HUES64 (cell line): ENCODE data around the gene KDM4B.
A peak's percentile ranks its signal among the peaks of the same experiment; 100 is the strongest.
"Not testable (repeated sequence)": the region's sequence is repeated elsewhere in the genome, so short reads cannot be mapped to it uniquely, and the experiment has no call there.

Source experiments
- H3K27ac ChIP-seq: 2 replicates; pipeline ENCODE4 v1.7.0; 2013; ENCODE audit warnings: low read depth, low read length, inconsistent platforms
- H3K27me3 ChIP-seq: 2 replicates; pipeline ENCODE4 v1.6.1; 2013; ENCODE audit warnings: mild to moderate bottlenecking, low read length; ENCODE audit not compliant: insufficient read depth
- H3K36me3 ChIP-seq: 2 replicates; pipeline ENCODE4 v1.6.1; 2013; ENCODE audit warnings: mild to moderate bottlenecking, low read length; ENCODE audit not compliant: insufficient read depth
- H3K4me1 ChIP-seq: 2 replicates; pipeline ENCODE4 v1.6.1; 2013; ENCODE audit warnings: mild to moderate bottlenecking, low read length, moderate library complexity; ENCODE audit not compliant: insufficient read depth
- H3K4me3 ChIP-seq: 2 replicates; pipeline ENCODE4 v1.5.1; 2013; ENCODE audit warnings: mild to moderate bottlenecking, low read length, moderate library complexity
- H3K9ac ChIP-seq: 2 replicates; pipeline ENCODE4 v1.6.1; 2013; ENCODE audit warnings: mild to moderate bottlenecking, low read depth, low read length
- H3K9me3 ChIP-seq: 2 replicates; pipeline ENCODE4 v1.6.1; 2013; ENCODE audit warnings: low read depth, low read length; ENCODE audit not compliant: insufficient read depth
- WGBS: fragments of 150-250, 120-280 bp; methylation state at CpG from one replicate; pipeline ENCODE4 v1.1.7; 2013; ENCODE audit warnings: missing lambda C conversion rate; 5-methylcytosine and 5-hydroxymethylcytosine counted together

KDM4B gene

GRCh38 chr19:4941638-4942169, 27.2 kb upstream of the KDM4B start:
- WGBS, result 96% methylated on average over 35 of the region's 35 CpGs
- peaks cover 70% of the 10 kb centered on the region for H3K36me3 ChIP-seq

GRCh38 chr19:4950650-4951049, 18.3 kb upstream of the KDM4B start:
- H3K9me3 ChIP-seq, H3K27me3 ChIP-seq, H3K27ac ChIP-seq, H3K4me3 ChIP-seq, H3K4me1 ChIP-seq, H3K9ac ChIP-seq: not testable (repeated sequence)
- 92% methylated on average over 23 of the region's 23 CpGs for WGBS
- H3K36me3 ChIP-seq, result peaks cover 87% of the 10 kb centered on the region

More at GRCh38 chr19:4941638-4942169, 27.2 kb upstream of the KDM4B start:
- not testable (repeated sequence) for H3K27me3 ChIP-seq, H3K4me3 ChIP-seq, H3K27ac ChIP-seq, H3K9ac ChIP-seq, H3K9me3 ChIP-seq, H3K4me1 ChIP-seq

DNA sequence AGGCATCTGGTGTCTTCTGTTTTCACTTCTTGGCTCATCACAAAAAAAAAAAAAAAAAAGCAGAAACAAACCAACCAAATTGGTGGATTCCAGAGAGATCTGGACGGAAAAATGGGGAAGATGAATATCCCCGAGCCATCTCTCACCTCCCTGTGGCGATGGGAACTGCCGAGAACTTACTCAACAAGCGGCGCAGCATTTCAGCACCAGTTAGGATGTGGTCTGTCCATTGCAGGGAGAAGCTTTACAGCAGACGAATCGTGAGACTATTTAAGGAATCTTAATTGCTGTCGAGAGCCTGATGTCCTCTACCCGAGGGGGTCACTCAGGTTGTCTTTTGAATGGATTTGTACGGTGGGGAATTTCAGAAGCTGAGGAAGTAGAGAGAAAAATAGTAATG, 17.3 kb upstream of the KDM4B start:
- Histone ChIP-seq H3K36me3 (peaks cover 87% of the 10 kb centered on the region), H3K27me3 (no peaks in the 10 kb centered on the region), H3K4me3 (no peak overlapping the region), H3K9ac (no peak overlapping the region), H3K9me3 (no peaks in the 10 kb centered on the region), H3K27ac (no peak overlapping the region), H3K4me1 (no peaks in the 10 kb centered on the region)
- 94% methylated on average over 11 of the region's 11 CpGs for WGBS

GRCh38 chr19:4952945-4953344, 16.0 kb upstream of the KDM4B start:
- no peak overlapping the region for H3K4me3 ChIP-seq
- no peak overlapping the region for H3K27ac ChIP-seq
- no peak overlapping the region for H3K9ac ChIP-seq
- H3K9me3 ChIP-seq, result no peaks in the 10 kb centered on the region
- H3K27me3 ChIP-seq, result no peaks in the 10 kb centered on the region
- peaks cover 84% of the 10 kb centered on the region for H3K36me3 ChIP-seq
- 96% methylated on average over 18 of the region's 18 CpGs for WGBS
- H3K4me1 ChIP-seq, result no peaks in the 10 kb centered on the region

- H3K4me3 ChIP-seq, H3K9ac ChIP-seq, H3K27me3 ChIP-seq, H3K4me1 ChIP-seq, H3K27ac ChIP-seq, H3K9me3 ChIP-seq: not testable (repeated sequence)
- 93% methylated on average over 45 of the region's 46 CpGs for WGBS
- peaks cover 81% of the 10 kb centered on the region for H3K36me3 ChIP-seq
Observed at GRCh38 chr19:4954320-4955149, 14.4 kb upstream of the KDM4B start.

- H3K27ac ChIP-seq, result no peak overlapping the region
- H3K9ac ChIP-seq, result no peak overlapping the region
- no peaks in the 10 kb centered on the region for H3K27me3 ChIP-seq
- H3K4me3 ChIP-seq, result no peak overlapping the region
- 96% methylated on average over 10 of the region's 10 CpGs for WGBS
- no peaks in the 10 kb centered on the region for H3K4me1 ChIP-seq
- peaks cover 80% of the 10 kb centered on the region for H3K36me3 ChIP-seq
- H3K9me3 ChIP-seq, result no peaks in the 10 kb centered on the region
Observed at GRCh38 chr19:4955274-4955673, 13.6 kb upstream of the KDM4B start.

DNA sequence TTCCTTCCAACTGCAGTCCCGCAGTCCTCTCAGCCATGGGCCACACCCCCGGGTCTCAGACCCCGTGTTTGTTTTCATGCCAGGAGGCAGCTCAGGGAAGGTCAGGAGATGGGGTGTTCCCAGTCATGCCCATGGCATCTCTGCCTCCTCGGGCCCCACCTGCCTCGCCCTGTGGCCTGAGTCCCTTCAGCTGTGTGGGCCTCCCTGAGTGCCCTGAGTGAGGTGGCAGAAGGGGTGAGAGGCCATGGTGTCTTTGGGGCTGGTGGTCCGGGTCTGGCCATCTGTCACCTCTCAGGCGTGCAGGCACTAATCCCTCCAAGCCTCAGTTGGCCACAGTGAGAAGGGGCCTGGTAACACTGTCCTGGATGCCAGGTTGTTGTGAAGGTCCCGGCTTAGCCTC, 10.9 kb upstream of the KDM4B start:
- H3K27ac ChIP-seq, result no peak overlapping the region
- 95% methylated on average over 8 of the region's 8 CpGs for WGBS
- H3K4me3 ChIP-seq, result no peak overlapping the region
- no peaks in the 10 kb centered on the region for H3K27me3 ChIP-seq
- H3K4me1 ChIP-seq, result no peaks in the 10 kb centered on the region
- no peaks in the 10 kb centered on the region for H3K9me3 ChIP-seq
- peaks cover 74% of the 10 kb centered on the region for H3K36me3 ChIP-seq
- no peak overlapping the region for H3K9ac ChIP-seq

GRCh38 chr19:4962085-4962619, 6.8 kb upstream of the KDM4B start:
- Histone ChIP-seq H3K4me3 (no peak overlapping the region), H3K36me3 (peaks cover 39% of the 10 kb centered on the region), H3K9ac (no peak overlapping the region), H3K4me1 (no peaks in the 10 kb centered on the region), H3K27ac (no peak overlapping the region), H3K9me3 (no peaks in the 10 kb centered on the region), H3K27me3 (no peaks in the 10 kb centered on the region)
- WGBS, result 97% methylated on average over 7 of the region's 7 CpGs

- H3K9ac ChIP-seq, result no peak overlapping the region
- H3K4me3 ChIP-seq, result no peak overlapping the region
- H3K36me3 ChIP-seq, result peaks cover 20% of the 10 kb centered on the region
- H3K27me3 ChIP-seq, result 0 out of 2 replicates have a peak, but pooled peaks cover 3% of the 10 kb centered on the region
- no peak overlapping the region for H3K27ac ChIP-seq
- H3K9me3 ChIP-seq, result no peaks in the 10 kb centered on the region
- 96% methylated on average over 6 of the region's 6 CpGs for WGBS
- H3K4me1 ChIP-seq, result no peaks in the 10 kb centered on the region
Observed at GRCh38 chr19:4965061-4965460, 3.9 kb upstream of the KDM4B start.

DNA sequence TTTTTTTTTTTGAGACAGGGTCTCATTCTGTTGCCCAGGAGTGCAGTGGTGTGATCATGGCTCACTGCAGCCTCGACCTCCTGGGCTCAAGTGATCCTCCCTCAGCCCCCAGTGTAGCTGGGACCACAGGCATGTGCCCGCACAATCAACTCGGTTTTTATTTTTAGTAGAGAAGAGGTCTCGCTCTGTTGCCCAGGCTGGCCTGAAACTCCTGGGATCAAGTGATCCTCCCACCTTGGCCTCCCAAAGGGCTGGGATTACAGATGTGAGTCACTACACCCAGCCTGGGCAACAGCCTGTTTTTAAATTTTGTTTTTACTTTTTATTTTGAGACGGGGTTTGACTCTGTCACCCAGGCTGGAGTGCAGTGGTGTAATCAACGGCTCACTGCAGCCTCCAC, 2.3 kb upstream of the KDM4B start:
- 0 out of 2 replicates have a peak, but pooled peaks cover 3% of the 10 kb centered on the region for H3K27me3 ChIP-seq
- no peak overlapping the region for H3K27ac ChIP-seq
- peaks cover 16% of the 10 kb centered on the region for H3K36me3 ChIP-seq
- no peak overlapping the region for H3K9ac ChIP-seq
- H3K4me1 ChIP-seq, result no peaks in the 10 kb centered on the region
- H3K9me3 ChIP-seq, result no peaks in the 10 kb centered on the region
- no peak overlapping the region for H3K4me3 ChIP-seq
- 91% methylated on average over 6 of the region's 6 CpGs for WGBS

GRCh38 chr19:4967738-4968461, 1.0 kb upstream of the KDM4B start:
- WGBS, result 84% methylated on average over 16 of the region's 16 CpGs
- Histone ChIP-seq H3K27ac (no peak overlapping the region), H3K27me3 (0 out of 2 replicates have a peak, but pooled peaks cover 3% of the 10 kb centered on the region), H3K4me3 (peak overlapping the region; percentile 46), H3K9ac (no peak overlapping the region), H3K9me3 (no peaks in the 10 kb centered on the region), H3K4me1 (no peaks in the 10 kb centered on the region), H3K36me3 (peaks cover 5% of the 10 kb centered on the region)
